ENCODE data around the gene EXOG. TPM values are rescaled to one million over a fixed set of nuclear protein-coding genes. Genes with fewer than 3 reads are reported as not detected.

The EXOG gene
- total RNA-seq, 6 experiments from 2014 or later, result 13.9 to 18.8 (median 15.4) TPM

DNA sequence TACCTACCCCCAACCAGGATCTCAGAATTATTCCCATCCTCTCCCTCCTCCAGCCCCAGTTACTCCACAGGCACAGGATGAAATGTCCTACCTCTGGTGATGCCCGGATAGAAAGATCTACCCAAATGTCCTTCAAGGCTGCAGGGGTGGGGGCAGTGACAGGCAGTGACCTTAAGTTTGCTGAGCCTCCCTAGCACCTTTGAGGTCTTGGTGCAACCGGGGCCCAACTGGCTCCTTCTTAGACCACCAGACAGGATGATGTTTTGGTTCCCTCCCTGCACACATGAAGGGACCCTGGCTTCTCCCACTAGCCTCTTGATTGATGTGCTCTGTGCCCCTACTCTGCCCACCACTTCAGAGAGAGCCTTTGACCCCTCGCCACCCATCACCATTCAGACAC, 36.4 kb downstream of the EXOG start:
- Mint-ChIP-seq H3K4me1 (ENCODE audit: low read depth) (no peaks in the 10 kb centered on the region), H3K27me3 (ENCODE audit: insufficient read depth) (no peaks in the 10 kb centered on the region), H3K4me3 (no peak overlapping the region), H3K27ac (no peak overlapping the region), H3K9me3 (no peaks in the 10 kb centered on the region), H3K36me3 (ENCODE audit: low read depth) (peaks cover 27% of the 10 kb centered on the region)
- TF ChIP-seq, protein P1, sequence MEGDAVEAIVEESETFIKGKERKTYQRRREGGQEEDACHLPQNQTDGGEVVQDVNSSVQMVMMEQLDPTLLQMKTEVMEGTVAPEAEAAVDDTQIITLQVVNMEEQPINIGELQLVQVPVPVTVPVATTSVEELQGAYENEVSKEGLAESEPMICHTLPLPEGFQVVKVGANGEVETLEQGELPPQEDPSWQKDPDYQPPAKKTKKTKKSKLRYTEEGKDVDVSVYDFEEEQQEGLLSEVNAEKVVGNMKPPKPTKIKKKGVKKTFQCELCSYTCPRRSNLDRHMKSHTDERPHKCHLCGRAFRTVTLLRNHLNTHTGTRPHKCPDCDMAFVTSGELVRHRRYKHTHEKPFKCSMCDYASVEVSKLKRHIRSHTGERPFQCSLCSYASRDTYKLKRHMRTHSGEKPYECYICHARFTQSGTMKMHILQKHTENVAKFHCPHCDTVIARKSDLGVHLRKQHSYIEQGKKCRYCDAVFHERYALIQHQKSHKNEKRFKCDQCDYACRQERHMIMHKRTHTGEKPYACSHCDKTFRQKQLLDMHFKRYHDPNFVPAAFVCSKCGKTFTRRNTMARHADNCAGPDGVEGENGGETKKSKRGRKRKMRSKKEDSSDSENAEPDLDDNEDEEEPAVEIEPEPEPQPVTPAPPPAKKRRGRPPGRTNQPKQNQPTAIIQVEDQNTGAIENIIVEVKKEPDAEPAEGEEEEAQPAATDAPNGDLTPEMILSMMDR (IDR thresholded peaks at IDR 0.05), result no peak
- DNase-seq, result no peak

DNA sequence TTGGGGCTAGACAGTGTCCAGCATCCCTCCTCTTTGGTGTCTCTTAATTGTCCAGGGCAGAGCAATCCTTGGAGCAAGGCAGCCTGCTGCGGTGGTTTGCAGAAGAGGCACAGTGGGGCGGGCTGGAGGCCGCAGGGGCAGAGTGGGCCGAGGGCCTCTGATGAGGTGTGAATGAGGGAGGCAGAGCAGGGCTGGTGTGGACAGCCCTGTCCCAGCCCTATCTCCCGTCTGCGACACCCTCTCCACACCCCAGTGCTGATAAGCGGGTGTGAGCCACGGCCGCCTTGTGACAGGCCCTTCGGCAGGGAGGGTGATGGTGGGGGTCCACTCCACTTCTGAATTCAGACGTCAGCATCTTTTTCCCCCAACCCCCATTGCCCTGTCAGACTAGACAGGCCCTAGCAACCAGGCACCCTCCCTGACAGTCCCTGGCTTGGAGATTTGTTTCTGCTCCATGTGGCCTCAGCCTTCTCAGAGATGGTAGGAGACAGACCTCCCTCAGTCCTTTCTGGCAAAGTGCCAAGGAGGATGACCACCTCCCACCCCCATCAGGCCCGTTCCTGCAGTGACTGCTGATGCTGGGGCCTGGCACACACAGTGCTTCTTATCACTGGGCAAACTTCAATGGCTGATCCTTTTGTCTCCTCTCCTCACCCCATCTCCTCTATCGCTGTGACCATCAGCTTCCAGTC, 37.3 kb downstream of the EXOG start:
- no peaks in the 10 kb centered on the region for H3K4me1 Mint-ChIP-seq (ENCODE audit: low read depth)
- peaks cover 27% of the 10 kb centered on the region for H3K36me3 Mint-ChIP-seq (ENCODE audit: low read depth)
- no peak overlapping the region for H3K27ac Mint-ChIP-seq
- no peak for DNase-seq
- no peak overlapping the region for H3K4me3 Mint-ChIP-seq
- TF ChIP-seq, protein P1 (IDR thresholded peaks at IDR 0.05), result no peak
- H3K9me3 Mint-ChIP-seq, result no peaks in the 10 kb centered on the region
- H3K27me3 Mint-ChIP-seq (ENCODE audit: insufficient read depth), result no peaks in the 10 kb centered on the region; the same call in 1 of the 2 replicates

DNA sequence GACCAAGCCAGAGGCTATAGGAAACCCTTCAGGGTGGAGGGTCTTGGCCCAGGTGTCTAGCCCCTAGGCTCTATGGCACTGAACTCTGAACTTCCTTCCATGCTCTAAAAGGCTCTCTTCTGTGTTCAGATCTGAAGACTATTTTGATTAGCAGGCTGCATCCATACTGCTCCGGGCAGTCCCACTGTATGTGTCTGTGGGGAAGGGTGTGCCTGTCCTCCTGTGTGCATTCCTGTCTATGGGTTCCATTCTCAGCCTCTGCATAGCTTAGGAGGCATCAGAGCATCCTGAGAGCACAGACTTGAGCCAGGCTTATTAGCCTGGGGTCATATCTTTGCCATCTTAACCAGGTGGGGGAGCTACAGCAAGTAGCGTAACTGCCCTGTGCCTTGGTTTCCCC, 38.0 kb downstream of the EXOG start:
- TF ChIP-seq, protein P1 (IDR thresholded peaks at IDR 0.05), result no peak; the same call in 1 of the 2 replicates
- DNase-seq, result no peak
- Mint-ChIP-seq H3K9me3 (no peaks in the 10 kb centered on the region), H3K4me3 (no peak overlapping the region), H3K27ac (no peak overlapping the region), H3K36me3 (ENCODE audit: low read depth) (peaks cover 27% of the 10 kb centered on the region), H3K27me3 (ENCODE audit: insufficient read depth) (no peaks in the 10 kb centered on the region; the same call in 1 of the 2 replicates), H3K4me1 (ENCODE audit: low read depth) (peaks cover 4% of the 10 kb centered on the region; the same call in 1 of the 2 replicates)

DNA sequence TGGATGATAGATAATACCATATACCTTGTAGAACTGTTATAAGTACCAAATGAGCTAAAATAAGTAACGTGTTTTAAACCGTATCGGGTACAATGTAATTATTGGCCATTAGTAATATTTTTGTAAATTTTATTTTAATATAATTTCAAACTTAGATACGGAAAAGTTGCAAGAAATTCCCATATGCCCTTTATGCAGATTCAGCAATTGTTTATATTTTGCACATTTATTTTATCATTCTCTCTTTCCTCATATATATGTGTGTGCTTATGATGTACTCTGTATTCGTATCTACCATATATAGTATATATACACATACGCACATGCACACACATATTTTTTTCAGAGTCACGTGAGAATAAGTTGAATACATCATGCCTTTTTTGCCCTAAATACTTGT, 38.5 kb downstream of the EXOG start:
- no peaks in the 10 kb centered on the region; the same call in 1 of the 2 replicates for H3K27me3 Mint-ChIP-seq (ENCODE audit: insufficient read depth)
- H3K36me3 Mint-ChIP-seq (ENCODE audit: low read depth), result peaks cover 26% of the 10 kb centered on the region
- H3K9me3 Mint-ChIP-seq, result no peaks in the 10 kb centered on the region
- TF ChIP-seq, protein P1 (IDR thresholded peaks at IDR 0.05), result no peak
- peaks cover 8% of the 10 kb centered on the region for H3K4me1 Mint-ChIP-seq (ENCODE audit: low read depth)
- no peak for DNase-seq
- no peak overlapping the region for H3K27ac Mint-ChIP-seq
- no peak overlapping the region for H3K4me3 Mint-ChIP-seq

DNA sequence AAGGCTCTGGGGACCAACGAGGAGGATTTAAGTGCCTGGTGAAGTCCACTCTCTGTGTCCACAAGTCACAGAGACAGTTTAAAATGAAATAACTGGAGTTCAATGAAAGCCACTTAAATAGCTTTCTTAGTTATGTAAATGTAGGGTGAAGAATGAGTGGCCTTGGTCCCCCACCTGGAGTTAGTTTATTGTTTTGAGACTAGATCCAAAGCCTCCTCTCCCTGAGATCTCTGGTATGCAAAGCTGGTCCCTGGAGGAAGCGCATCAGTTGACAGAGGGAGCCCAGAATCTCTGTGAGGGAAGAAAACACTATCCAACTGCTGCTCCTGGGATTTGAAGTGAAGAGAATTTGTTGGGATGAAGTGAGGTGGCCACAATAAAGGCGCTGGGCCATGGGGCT, 40.5 kb downstream of the EXOG start:
- H3K36me3 Mint-ChIP-seq (ENCODE audit: low read depth), result peaks cover 14% of the 10 kb centered on the region
- no peak overlapping the region for H3K4me3 Mint-ChIP-seq
- H3K4me1 Mint-ChIP-seq (ENCODE audit: low read depth), result peaks cover 13% of the 10 kb centered on the region
- TF ChIP-seq, protein P1 (IDR thresholded peaks at IDR 0.05), result no peak
- H3K9me3 Mint-ChIP-seq, result no peaks in the 10 kb centered on the region
- no peak for DNase-seq
- no peaks in the 10 kb centered on the region; the same call in 1 of the 2 replicates for H3K27me3 Mint-ChIP-seq (ENCODE audit: insufficient read depth)
- no peak overlapping the region for H3K27ac Mint-ChIP-seq
